IMR-90 (cell line): ENCODE results near the gene KCNV2. TPM values are rescaled to one million over a fixed set of nuclear protein-coding genes. Genes with fewer than 3 reads are reported as not detected.

Experiments
- ATAC-seq: fragments of 200-7000 bp; cut with Tn5 transposase; 2 replicates; pipeline ENCODE4 v1.9.1; 2020; ENCODE audit warnings: low read depth, mild to moderate bottlenecking, moderate library complexity
- BruUV-seq: library from RNA; stranded (reverse); fragments of 400-500 nt; replicated peaks from 2 replicates; lab custom pipeline; 2021; lab: Mats Ljungman, UMichigan
- CTCF ChIA-PET: fragments of 300-600 bp; formaldehyde crosslinking; extraction: SDS; loops from one replicate; lab custom pipeline; 2021; ENCODE audit warnings: antibody characterized with exemption; lab: Yijun Ruan, JAX
- POLR2A ChIA-PET: fragments of 300-600 bp; sonication (Branson Sonifier 250); formaldehyde crosslinking; loops from one replicate; lab custom pipeline; 2022; ENCODE audit warnings: antibody characterized with exemption; ENCODE audit not compliant: unreplicated experiment; lab: Charles Lee
- DNase-seq: peaks from one replicate; pipeline ENCODE4 v3.0.0; 2013
- H2AFZ ChIP-seq: replicated peaks from 2 replicates; pipeline ENCODE3; 2013; ENCODE audit warnings: low read length, mild to moderate bottlenecking; ENCODE audit not compliant: poor library complexity
- H2AK5ac ChIP-seq: 2 replicates; pipeline ENCODE4 v1.6.1; 2013; ENCODE audit warnings: low read depth, low read length, inconsistent platforms
- H2AK9ac ChIP-seq: replicated peaks from 2 replicates; pipeline ENCODE3; 2013; ENCODE audit warnings: mild to moderate bottlenecking, low read depth, low read length, moderate library complexity; ENCODE audit not compliant: poor library complexity
- H2BK120ac ChIP-seq: 2 replicates; pipeline ENCODE4 v1.6.1; 2013; ENCODE audit warnings: low read depth, low read length, inconsistent platforms
- H2BK15ac ChIP-seq: 3 replicates; pipeline ENCODE4 v1.6.1; 2013; ENCODE audit warnings: low read depth, low read length, inconsistent platforms
- H2BK20ac ChIP-seq: 2 replicates; pipeline ENCODE4 v1.6.1; 2013; ENCODE audit warnings: low read depth, mild to moderate bottlenecking, inconsistent platforms, low read length, moderate library complexity
- H2BK5ac ChIP-seq: 2 replicates; pipeline ENCODE4 v1.6.1; 2013; ENCODE audit warnings: mild to moderate bottlenecking, low read depth, low read length, inconsistent platforms; ENCODE audit not compliant: poor library complexity, severe bottlenecking
- H3K14ac ChIP-seq: replicated peaks from 2 replicates; pipeline ENCODE4 v1.6.1; 2013; ENCODE audit warnings: low read depth, low read length, inconsistent platforms
- H3K18ac ChIP-seq: 2 replicates; pipeline ENCODE4 v1.6.1; 2013; ENCODE audit warnings: low read depth, low read length, control low read depth
- H3K23ac ChIP-seq: 2 replicates; pipeline ENCODE4 v1.6.1; 2013; ENCODE audit warnings: low read depth, low read length, inconsistent platforms
- H3K27ac ChIP-seq: 2 replicates; pipeline ENCODE4 v1.5.1; 2013; ENCODE audit warnings: mild to moderate bottlenecking, control low read depth, low read length; ENCODE audit not compliant: insufficient read depth
- H3K27me3 ChIP-seq: 2 replicates; pipeline ENCODE4 v1.6.1; 2013; ENCODE audit warnings: low read length; ENCODE audit not compliant: control insufficient read depth, insufficient read depth
- H3K36me3 ChIP-seq: 2 replicates; pipeline ENCODE4 v1.6.1; 2013; ENCODE audit warnings: low read length, mixed read lengths; ENCODE audit not compliant: control insufficient read depth, insufficient read depth
- H3K4ac ChIP-seq: 2 replicates; pipeline ENCODE4 v1.6.1; 2013; ENCODE audit warnings: low read depth, low read length, inconsistent platforms
- H3K4me1 ChIP-seq: 2 replicates; pipeline ENCODE4 v1.6.1; 2013; ENCODE audit warnings: low read length, mixed read lengths; ENCODE audit not compliant: control insufficient read depth, insufficient read depth
- H3K4me2 ChIP-seq: 2 replicates; pipeline ENCODE4 v1.6.1; 2013; ENCODE audit warnings: low read depth, mild to moderate bottlenecking, control low read depth, low read length, moderate library complexity
- H3K4me3 ChIP-seq: 2 replicates; pipeline ENCODE4 v1.5.1; 2013; ENCODE audit warnings: low read depth, mild to moderate bottlenecking, control low read depth, low read length, moderate library complexity; ENCODE audit not compliant: insufficient read depth
- H3K56ac ChIP-seq: 2 replicates; pipeline ENCODE4 v1.6.1; 2013; ENCODE audit warnings: low read length, inconsistent platforms; ENCODE audit not compliant: insufficient read depth; ENCODE audit errors: extremely low read depth
- H3K79me1 ChIP-seq, 2 experiments: 2 replicates each; pipeline ENCODE4 v1.6.1; 2013; ENCODE audit warnings: low read length in 2 of 2, inconsistent platforms in 1 of 2, low read depth in 1 of 2
- H3K9ac ChIP-seq: 2 replicates; pipeline ENCODE4 v1.6.1; 2013; ENCODE audit warnings: low read depth, low read length, control low read depth
- H3K9me1 ChIP-seq: 2 replicates; pipeline ENCODE4 v1.6.1; 2013; ENCODE audit warnings: low read length, inconsistent platforms; ENCODE audit not compliant: insufficient read depth
- H3K9me3 ChIP-seq: 2 replicates; pipeline ENCODE4 v1.6.1; 2013; ENCODE audit warnings: low read length; ENCODE audit not compliant: control insufficient read depth, insufficient read depth
- H4K20me1 ChIP-seq: 2 replicates; pipeline ENCODE4 v1.6.1; 2013; ENCODE audit warnings: low read length, inconsistent platforms; ENCODE audit not compliant: insufficient read depth
- H4K5ac ChIP-seq: 2 replicates; pipeline ENCODE4 v1.6.1; 2013; ENCODE audit warnings: mild to moderate bottlenecking, low read depth, low read length, control low read depth
- H4K8ac ChIP-seq, 2 experiments: 2 replicates each; pipeline ENCODE4 v1.6.1; 2013; ENCODE audit warnings: low read depth in 2 of 2, low read length in 2 of 2, control low read depth in 1 of 2, inconsistent platforms in 1 of 2
- H4K91ac ChIP-seq: 2 replicates; pipeline ENCODE4 v1.6.1; 2013; ENCODE audit warnings: low read depth, low read length, inconsistent platforms; ENCODE audit not compliant: insufficient read depth
- FOS ChIP-seq: fragments of 150-350 bp; IDR thresholded peaks from 2 replicates; pipeline ENCODE4 v1.6.1; 2016; ENCODE audit warnings: low read depth, low read length
- WGBS, 2 experiments: methylation state at CpG; one replicate each; pipeline versions ENCODE4 v1.1.5 to v1.1.7; 2013; ENCODE audit warnings: missing lambda C conversion rate in 2 of 2; ENCODE audit not compliant: insufficient read length in 1 of 2; ENCODE audit errors: extremely low coverage in 2 of 2; 5-methylcytosine and 5-hydroxymethylcytosine counted together
- dilution Hi-C: fragments of 300-500 bp; cut with HindIII; formaldehyde crosslinking; loops from one replicate; pipeline ENCODE4 v1.14.3; 2018; ENCODE audit warnings: low sequenced_read_pairs; ENCODE audit not compliant: unreplicated experiment
- in situ Hi-C: fragments of 300-500 bp; cut with MboI; formaldehyde crosslinking; loops from 3 replicates; pipeline ENCODE4 v1.14.3; 2019; ENCODE audit warnings: low sequenced_read_pairs, inconsistent platforms, mixed read lengths
- intact Hi-C: fragments of 100-400 bp; cut with micrococcal nuclease; formaldehyde crosslinking; loops from 2 replicates; pipeline ENCODE4 v1.10.0; 2022
- polyA plus RNA-seq, 3 experiments: library from polyadenylated mRNA; depleted of rRNA; stranded (reverse); fragments of >200 nt; gene quantifications; 2 replicates each; pipeline ENCODE4 v1.2.3, GENCODE V29; 2012; ENCODE audit warnings: low replicate concordance in 1 of 3
- total RNA-seq: library from RNA; depleted of rRNA; stranded (reverse); fragments of >200 nt; gene quantifications from 2 replicates; pipeline ENCODE4 v1.2.3, GENCODE V29; 2012
- TF ChIP-seq, protein P1 (sequence below): fragments of 150-350 bp; IDR thresholded peaks from 2 replicates; pipeline ENCODE4 v1.6.1; 2016; ENCODE audit warnings: low read depth, mild to moderate bottlenecking, low read length, moderate library complexity, borderline replicate concordance

Gene KCNV2
- total and polyA plus RNA-seq, 2 of the 4 experiments (the other 2 are of a cell fraction): not detected

DNA sequence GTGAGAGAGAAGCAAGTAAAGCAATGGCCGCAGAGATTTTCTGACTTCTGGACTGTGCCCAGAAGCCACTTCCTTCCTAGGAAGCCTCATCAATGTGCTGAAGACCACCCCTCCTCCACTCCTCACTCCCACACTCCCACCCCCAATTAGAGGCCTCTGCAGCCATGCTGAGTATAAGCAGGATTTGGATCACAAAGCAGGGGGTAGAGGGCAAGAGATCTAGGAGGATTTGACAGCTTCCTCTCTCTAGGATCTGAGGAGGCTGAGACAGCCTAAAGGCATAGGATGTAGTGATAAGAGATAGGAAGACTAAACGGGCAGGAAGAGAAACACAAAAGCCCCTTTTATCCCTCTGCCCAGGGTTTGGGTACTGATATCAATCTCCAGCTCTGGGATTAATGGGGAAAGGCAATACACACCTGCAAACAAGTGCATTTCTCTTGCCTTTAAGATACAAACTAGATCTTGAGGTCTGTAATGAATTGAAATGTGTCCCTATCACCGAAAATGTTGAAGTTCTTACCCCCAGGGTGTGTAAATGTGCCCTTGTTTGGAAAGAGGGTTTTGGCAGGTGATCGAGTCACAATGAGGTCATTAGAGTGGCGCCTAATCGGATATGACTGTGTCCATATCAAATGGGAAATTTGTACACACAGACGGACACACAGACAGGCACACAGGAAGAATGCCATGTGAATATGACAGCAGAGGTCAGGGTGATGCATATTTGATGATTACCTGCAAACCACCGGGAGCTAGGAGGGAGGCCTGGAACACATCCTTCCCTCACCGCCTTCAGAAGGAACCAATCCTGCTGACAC, 28.5 kb downstream of the KCNV2 start:
- CTCF ChIA-PET: interaction anchor here (1.2 kb wide), 1 partner anchor 18 kb away, joined by 4 read pairs; no protein-coding TSS in a partner anchor

More for the DNA sequence above, 28.5 kb downstream of the KCNV2 start:
- no peak overlapping the region for H3K4ac ChIP-seq
- H2AK9ac ChIP-seq: no peak overlapping the region
- no peak overlapping the region for H2AK5ac ChIP-seq
- no peak overlapping the region for H4K8ac ChIP-seq
- no peaks in the 10 kb centered on the region for H3K79me1 ChIP-seq
- POLR2A ChIA-PET: no interaction called here
- H3K56ac ChIP-seq: no peak overlapping the region
- no peaks in the 10 kb centered on the region for H3K27me3 ChIP-seq
- no peak overlapping the region for H4K5ac ChIP-seq
- H4K20me1 ChIP-seq: no peaks in the 10 kb centered on the region
- DNase-seq: no peak
- H3K9me3 ChIP-seq: no peaks in the 10 kb centered on the region
- no peak overlapping the region for H2BK5ac ChIP-seq
- no TSS peak for BruUV-seq
- no peak overlapping the region for H4K91ac ChIP-seq
- no peaks in the 10 kb centered on the region; the same call in 1 of the 2 replicates for H3K9me1 ChIP-seq
- ATAC-seq: no peak
- no peak overlapping the region for H3K18ac ChIP-seq
- dilution Hi-C loops (no loop called here), intact Hi-C loops (no loop called here), in situ Hi-C loops (no loop called here)
- no peak for TF ChIP-seq FOS
- TF ChIP-seq, protein P1, sequence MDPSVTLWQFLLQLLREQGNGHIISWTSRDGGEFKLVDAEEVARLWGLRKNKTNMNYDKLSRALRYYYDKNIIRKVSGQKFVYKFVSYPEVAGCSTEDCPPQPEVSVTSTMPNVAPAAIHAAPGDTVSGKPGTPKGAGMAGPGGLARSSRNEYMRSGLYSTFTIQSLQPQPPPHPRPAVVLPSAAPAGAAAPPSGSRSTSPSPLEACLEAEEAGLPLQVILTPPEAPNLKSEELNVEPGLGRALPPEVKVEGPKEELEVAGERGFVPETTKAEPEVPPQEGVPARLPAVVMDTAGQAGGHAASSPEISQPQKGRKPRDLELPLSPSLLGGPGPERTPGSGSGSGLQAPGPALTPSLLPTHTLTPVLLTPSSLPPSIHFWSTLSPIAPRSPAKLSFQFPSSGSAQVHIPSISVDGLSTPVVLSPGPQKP: no peak
- H2AFZ ChIP-seq: no peak overlapping the region
- WGBS, 2 experiments: 77% methylated on average over 5 of the region's 9 CpGs; no CpG with 5 or more reads in 1 of the 2 experiments
- H3K4me3 ChIP-seq: no peak overlapping the region
- H3K27ac ChIP-seq: no peak overlapping the region
- no peak overlapping the region for H2BK120ac ChIP-seq
- H3K14ac ChIP-seq: no peak overlapping the region
- no peak overlapping the region for H3K23ac ChIP-seq
- no peak overlapping the region for H3K9ac ChIP-seq
- H3K4me1 ChIP-seq: no peaks in the 10 kb centered on the region
- H2BK15ac ChIP-seq: no peak overlapping the region
- no peak overlapping the region for H2BK20ac ChIP-seq
- H3K4me2 ChIP-seq: no peak overlapping the region
- H3K36me3 ChIP-seq: peaks cover 8% of the 10 kb centered on the region
